Hepatocyte (in vitro differentiated cells): ENCODE data around the gene FOXF2.
"Not testable (repeated sequence)": the region's sequence is repeated elsewhere in the genome, so short reads cannot be mapped to it uniquely, and the experiment has no call there.

Experiments used
- CTCF ChIP-seq: fragments of 200-600 bp; sonication (generic); IDR thresholded peaks from 2 replicates; pipeline ENCODE4 v1.5.1; 2016; ENCODE audit warnings: antibody characterized with exemption, mild to moderate bottlenecking; ENCODE audit not compliant: poor library complexity
- EZH2phosphoT487 ChIP-seq: fragments of 200-600 bp; sonication (generic); IDR thresholded peaks from one replicate; pipeline ENCODE4 v1.6.1; 2018; ENCODE audit warnings: antibody characterized with exemption, mild to moderate bottlenecking, low read depth, moderate library complexity; ENCODE audit not compliant: unreplicated experiment, severe bottlenecking

- not testable (repeated sequence) for TF ChIP-seq CTCF, EZH2phosphoT487
These were observed 19.7 kb upstream of the FOXF2 start for GRCh38 chr6:1369695-1370094.
